SKM-1 treated with dmso at 0.1 percent for 144 hours (cell line): Measurements from ENCODE around the gene APBB1.
A peak's percentile ranks its signal among the peaks of the same experiment; 100 is the strongest.
"Not testable (repeated sequence)": the region's sequence is repeated elsewhere in the genome, so short reads cannot be mapped to it uniquely, and the experiment has no call there.

Source experiments
- DNase-seq: peaks from one replicate; lab custom pipeline; 2025; ENCODE audit not compliant: unreplicated experiment; lab: John Stamatoyannopoulos, UW

The APBB1 gene

GRCh38 chr11:6392251-6392650, 26.6 kb downstream of the APBB1 start:
- not testable (repeated sequence) for DNase-seq

GRCh38 chr11:6391537-6392134, 27.3 kb downstream of the APBB1 start:
- no peak for DNase-seq

- DNase-seq = no peak
Measured at GRCh38 chr11:6390718-6391469, 28.0 kb downstream of the APBB1 start.

GRCh38 chr11:6389905-6390717, 28.8 kb downstream of the APBB1 start, which contains the start of gene SMPD1:
Gene SMPD1 (plus strand): TSS chr11:6390474. CDS start chr11:6390599, 125 bp downstream.
- DNase-seq = peak; percentile 89

- DNase-seq = no peak
Measured at GRCh38 chr11:6388748-6389147, 30.1 kb downstream of the APBB1 start.

- DNase-seq = no peak
Measured at GRCh38 chr11:6387811-6388599, 30.9 kb downstream of the APBB1 start.

- no peak for DNase-seq
Measured at GRCh38 chr11:6385046-6385777, 33.7 kb downstream of the APBB1 start.

GRCh38 chr11:6378640-6378989, 40.3 kb downstream of the APBB1 start:
- DNase-seq = no peak

GRCh38 chr11:6377902-6378639, 40.8 kb downstream of the APBB1 start:
- DNase-seq = peak; percentile 71

- no peak for DNase-seq
Measured at GRCh38 chr11:6371825-6372224, 47.1 kb downstream of the APBB1 start.

GRCh38 chr11:6365659-6366058, 53.2 kb downstream of the APBB1 start:
- no peak for DNase-seq

- peak; percentile 75 for DNase-seq
Measured at GRCh38 chr11:6362873-6363678, 55.8 kb downstream of the APBB1 start.

GRCh38 chr11:6362185-6362872, 56.6 kb downstream of the APBB1 start:
- no peak for DNase-seq

- DNase-seq = no peak
Measured at GRCh38 chr11:6360183-6360582, 58.7 kb downstream of the APBB1 start.

- DNase-seq = no peak
Measured at GRCh38 chr11:6357222-6357621, 61.7 kb downstream of the APBB1 start.

GRCh38 chr11:6356503-6357055, 62.3 kb downstream of the APBB1 start:
- DNase-seq = no peak

GRCh38 chr11:6354651-6355485, 64.0 kb downstream of the APBB1 start:
- DNase-seq = no peak
